Mesendoderm (in vitro differentiated cells): ENCODE data around the gene MYH7.

Experiments
- DNase-seq: peaks from one replicate; pipeline ENCODE4 v3.0.0; 2013
- H2AK5ac ChIP-seq: 2 replicates; pipeline ENCODE4 v1.6.1; 2013; ENCODE audit warnings: low read length, inconsistent platforms
- H2BK120ac ChIP-seq: 2 replicates; pipeline ENCODE4 v1.6.1; 2013; ENCODE audit warnings: low read depth, mild to moderate bottlenecking, low read length, moderate library complexity, mixed read lengths
- H2BK15ac ChIP-seq: replicated peaks from 2 replicates; pipeline ENCODE4 v1.6.1; 2013; ENCODE audit warnings: low read depth, mild to moderate bottlenecking, moderate library complexity
- H2BK5ac ChIP-seq: 2 replicates; pipeline ENCODE4 v1.6.1; 2013; ENCODE audit warnings: low read length, inconsistent platforms
- H3K18ac ChIP-seq: 2 replicates; pipeline ENCODE4 v1.6.1; 2013; ENCODE audit warnings: mild to moderate bottlenecking, low read length, mixed read lengths
- H3K23ac ChIP-seq: one replicate; pipeline ENCODE4 v1.6.1; 2013; ENCODE audit warnings: low read length
- H3K27ac ChIP-seq: 2 replicates; pipeline ENCODE4 v1.5.1; 2013; ENCODE audit warnings: low read depth, mild to moderate bottlenecking, inconsistent platforms, low read length, moderate library complexity
- H3K27me3 ChIP-seq: 2 replicates; pipeline ENCODE4 v1.6.1; 2013; ENCODE audit warnings: low read length, control low read depth, mild to moderate bottlenecking, inconsistent platforms; ENCODE audit not compliant: insufficient read depth, poor library complexity
- H3K36me3 ChIP-seq: 2 replicates; pipeline ENCODE4 v1.6.1; 2013; ENCODE audit warnings: low read length, inconsistent platforms; ENCODE audit not compliant: control insufficient read depth, insufficient read depth
- H3K4ac ChIP-seq: one replicate; pipeline ENCODE4 v1.6.1; 2013; ENCODE audit warnings: low read depth, mild to moderate bottlenecking, low read length, moderate library complexity
- H3K4me1 ChIP-seq: 2 replicates; pipeline ENCODE4 v1.6.1; 2013; ENCODE audit warnings: low read depth, low read length, inconsistent platforms; ENCODE audit not compliant: control insufficient read depth
- H3K4me2 ChIP-seq: 2 replicates; pipeline ENCODE4 v1.6.1; 2013; ENCODE audit warnings: low read length
- H3K4me3 ChIP-seq: 2 replicates; pipeline ENCODE4 v1.5.1; 2013; ENCODE audit warnings: mild to moderate bottlenecking, low read length
- H3K56ac ChIP-seq: one replicate; pipeline ENCODE4 v1.6.1; 2013; ENCODE audit warnings: low read length
- H3K79me1 ChIP-seq: 2 replicates; pipeline ENCODE4 v1.6.1; 2013; ENCODE audit warnings: low read length, inconsistent platforms
- H3K79me2 ChIP-seq: 2 replicates; pipeline ENCODE4 v1.6.1; 2013; ENCODE audit warnings: mild to moderate bottlenecking, low read length; ENCODE audit not compliant: control insufficient read depth, insufficient read depth
- H3K9ac ChIP-seq: 2 replicates; pipeline ENCODE4 v1.6.1; 2013; ENCODE audit warnings: low read length, inconsistent platforms
- H4K5ac ChIP-seq: one replicate; pipeline ENCODE4 v1.6.1; 2013; ENCODE audit warnings: low read length
- H4K8ac ChIP-seq: one replicate; pipeline ENCODE4 v1.6.1; 2013; ENCODE audit warnings: low read depth, mild to moderate bottlenecking, control low read depth, low read length, moderate library complexity
- WGBS: extraction: QIAGEN DNeasy Blood & Tissue Kit; methylation state at CpG from one replicate; pipeline ENCODE4 v1.1.7; 2013; ENCODE audit warnings: low lambda C conversion rate, missing lambda C conversion rate; ENCODE audit not compliant: insufficient coverage; ENCODE audit errors: extremely low coverage; 5-methylcytosine and 5-hydroxymethylcytosine counted together

MYH7 gene

GRCh38 chr14:23434488-23435222 lies 805 bp downstream of the MYH7 start:
- Histone ChIP-seq H3K36me3 (no peaks in the 10 kb centered on the region), H4K5ac (no peak overlapping the region), H3K18ac (no peak overlapping the region), H3K27ac (no peak overlapping the region), H3K56ac (no peak overlapping the region), H2BK120ac (no peak overlapping the region), H3K79me2 (no peaks in the 10 kb centered on the region), H2BK15ac (no peak overlapping the region), H3K4me1 (no peaks in the 10 kb centered on the region), H2AK5ac (no peak overlapping the region), H3K4ac (no peak overlapping the region), H3K4me2 (no peak overlapping the region), H3K4me3 (no peak overlapping the region), H3K23ac (no peak overlapping the region), H3K27me3 (no peaks in the 10 kb centered on the region), H3K9ac (no peak overlapping the region), H2BK5ac (no peak overlapping the region), H3K79me1 (no peaks in the 10 kb centered on the region), H4K8ac (no peak overlapping the region)
- DNase-seq: no peak
- no CpG with 5 or more reads among the region's 8 CpGs for WGBS

GRCh38 chr14:23433457-23433856 lies 2.0 kb downstream of the MYH7 start:
- H3K4ac ChIP-seq: no peak overlapping the region
- H3K79me2 ChIP-seq: no peaks in the 10 kb centered on the region
- no peak overlapping the region for H4K8ac ChIP-seq
- no peak overlapping the region for H3K56ac ChIP-seq
- H2BK5ac ChIP-seq: no peak overlapping the region
- no peak overlapping the region for H3K18ac ChIP-seq
- H3K9ac ChIP-seq: no peak overlapping the region
- no CpG with 5 or more reads among the region's 10 CpGs for WGBS
- no peaks in the 10 kb centered on the region for H3K79me1 ChIP-seq
- H3K27me3 ChIP-seq: no peaks in the 10 kb centered on the region
- H4K5ac ChIP-seq: no peak overlapping the region
- no peak overlapping the region for H3K27ac ChIP-seq
- H3K4me2 ChIP-seq: no peak overlapping the region
- no peak overlapping the region for H3K23ac ChIP-seq
- no peaks in the 10 kb centered on the region for H3K4me1 ChIP-seq
- no peak for DNase-seq
- H2BK120ac ChIP-seq: no peak overlapping the region
- no peaks in the 10 kb centered on the region for H3K36me3 ChIP-seq
- no peak overlapping the region for H3K4me3 ChIP-seq
- H2AK5ac ChIP-seq: no peak overlapping the region
- H2BK15ac ChIP-seq: no peak overlapping the region

- Histone ChIP-seq H3K56ac (no peak overlapping the region), H3K9ac (no peak overlapping the region), H3K79me1 (no peaks in the 10 kb centered on the region), H3K4me3 (no peak overlapping the region), H3K27me3 (no peaks in the 10 kb centered on the region), H2BK120ac (no peak overlapping the region), H4K8ac (no peak overlapping the region), H2AK5ac (no peak overlapping the region), H3K23ac (no peak overlapping the region), H2BK15ac (no peak overlapping the region), H3K4me1 (no peaks in the 10 kb centered on the region), H3K4me2 (no peak overlapping the region), H3K18ac (no peak overlapping the region), H2BK5ac (no peak overlapping the region), H4K5ac (no peak overlapping the region), H3K36me3 (no peaks in the 10 kb centered on the region), H3K4ac (no peak overlapping the region), H3K79me2 (no peaks in the 10 kb centered on the region), H3K27ac (no peak overlapping the region)
- WGBS: no CpG with 5 or more reads among the region's 10 CpGs
- no peak for DNase-seq
Measured at GRCh38 chr14:23432946-23433345, 2.5 kb downstream of the MYH7 start.

- Histone ChIP-seq H2BK15ac (no peak overlapping the region), H3K18ac (no peak overlapping the region), H3K27me3 (no peaks in the 10 kb centered on the region), H3K4me2 (no peak overlapping the region), H3K4me1 (no peaks in the 10 kb centered on the region), H3K27ac (no peak overlapping the region), H3K4me3 (no peak overlapping the region), H3K36me3 (no peaks in the 10 kb centered on the region), H4K5ac (no peak overlapping the region), H3K79me2 (no peaks in the 10 kb centered on the region), H2AK5ac (no peak overlapping the region), H2BK5ac (no peak overlapping the region), H2BK120ac (no peak overlapping the region), H3K56ac (no peak overlapping the region), H3K23ac (no peak overlapping the region), H4K8ac (no peak overlapping the region), H3K79me1 (no peaks in the 10 kb centered on the region), H3K9ac (no peak overlapping the region), H3K4ac (no peak overlapping the region)
- DNase-seq: no peak
- 100% methylated on average over 3 of the region's 17 CpGs for WGBS
Measured at GRCh38 chr14:23432102-23432925, 3.1 kb downstream of the MYH7 start.

- Histone ChIP-seq H3K56ac (no peak overlapping the region), H4K5ac (no peak overlapping the region), H3K27me3 (no peaks in the 10 kb centered on the region), H2BK5ac (no peak overlapping the region), H4K8ac (no peak overlapping the region), H3K27ac (no peak overlapping the region), H3K18ac (no peak overlapping the region), H3K36me3 (no peaks in the 10 kb centered on the region), H2BK15ac (no peak overlapping the region), H3K79me2 (no peaks in the 10 kb centered on the region), H3K23ac (no peak overlapping the region), H3K4me2 (no peak overlapping the region), H3K79me1 (no peaks in the 10 kb centered on the region), H2BK120ac (no peak overlapping the region), H3K9ac (no peak overlapping the region), H2AK5ac (no peak overlapping the region), H3K4ac (no peak overlapping the region), H3K4me3 (no peak overlapping the region), H3K4me1 (no peaks in the 10 kb centered on the region)
- no CpG with 5 or more reads among the region's 10 CpGs for WGBS
- no peak for DNase-seq
Measured at GRCh38 chr14:23431486-23431885, 4.0 kb downstream of the MYH7 start.
